GM18909 (cell line): Measurements from ENCODE around the gene ARHGAP26.
"Not testable (repeated sequence)": the region's sequence is repeated elsewhere in the genome, so short reads cannot be mapped to it uniquely, and the experiment has no call there.

Experiments used
- ATAC-seq: cut with Tn5 transposase; IDR thresholded peaks from one replicate; pipeline ENCODE4 v1.9.1; 2021; ENCODE audit warnings: mild to moderate bottlenecking; ENCODE audit not compliant: unreplicated experiment, poor library complexity

Gene ARHGAP26

DNA sequence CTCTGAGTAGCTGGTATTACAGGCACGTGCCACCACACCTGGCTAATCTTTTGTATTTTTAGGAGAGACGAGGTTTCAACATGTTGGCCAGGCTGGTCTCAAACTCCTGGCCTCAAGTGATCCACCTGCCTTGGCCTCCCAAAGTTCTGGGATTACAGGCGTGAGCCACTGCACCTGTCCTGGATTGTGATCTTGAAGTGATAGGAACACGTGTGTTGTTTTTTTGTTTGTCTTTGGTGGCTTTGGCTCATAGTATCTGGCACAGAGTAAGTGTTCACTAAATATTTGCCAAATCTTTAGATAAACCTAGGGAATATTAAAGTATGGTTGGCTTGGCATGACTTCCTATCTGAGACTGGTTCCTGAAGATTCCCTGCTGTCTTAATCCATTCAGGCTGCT lies 172.7 kb downstream of the ARHGAP26 start:
- no peak for ATAC-seq

DNA sequence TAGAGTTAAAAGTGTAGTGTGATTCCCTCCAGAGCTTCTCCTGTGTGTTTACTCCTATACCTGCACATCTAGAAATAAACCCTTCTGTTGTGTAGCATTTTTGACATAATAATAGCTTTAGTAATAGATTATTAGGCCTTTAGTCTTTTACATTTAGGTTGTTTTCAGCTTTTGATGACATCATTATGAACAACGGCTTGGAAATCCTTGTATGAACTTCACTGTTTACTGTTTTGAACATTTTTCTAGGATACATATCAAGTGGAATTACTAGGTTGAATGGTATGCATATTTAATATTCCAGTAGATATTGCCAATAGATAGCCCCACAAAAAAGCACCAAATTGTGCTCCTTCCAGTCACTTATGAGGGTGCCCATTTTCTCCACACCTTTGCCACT lies 174.0 kb downstream of the ARHGAP26 start:
- ATAC-seq = no peak

DNA sequence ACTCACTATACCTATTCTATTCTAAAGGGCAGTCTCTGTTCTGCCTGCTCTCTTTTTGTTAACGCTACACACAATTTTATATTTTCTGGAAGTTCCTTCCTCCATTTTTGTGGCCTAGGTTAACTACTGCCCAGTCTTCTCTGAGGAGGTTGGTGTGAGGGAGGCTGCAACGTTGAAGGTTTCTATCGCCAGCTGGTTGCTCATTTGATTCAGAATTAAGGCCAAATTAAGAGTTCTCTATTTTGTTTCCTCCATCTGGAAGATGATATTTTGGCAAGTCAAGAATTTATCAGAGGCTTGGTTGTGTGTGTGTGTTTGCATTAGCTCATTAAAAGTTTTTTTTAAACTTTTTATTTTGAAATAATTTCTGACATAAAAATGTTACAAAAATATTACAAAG lies 175.1 kb downstream of the ARHGAP26 start:
- ATAC-seq = no peak

DNA sequence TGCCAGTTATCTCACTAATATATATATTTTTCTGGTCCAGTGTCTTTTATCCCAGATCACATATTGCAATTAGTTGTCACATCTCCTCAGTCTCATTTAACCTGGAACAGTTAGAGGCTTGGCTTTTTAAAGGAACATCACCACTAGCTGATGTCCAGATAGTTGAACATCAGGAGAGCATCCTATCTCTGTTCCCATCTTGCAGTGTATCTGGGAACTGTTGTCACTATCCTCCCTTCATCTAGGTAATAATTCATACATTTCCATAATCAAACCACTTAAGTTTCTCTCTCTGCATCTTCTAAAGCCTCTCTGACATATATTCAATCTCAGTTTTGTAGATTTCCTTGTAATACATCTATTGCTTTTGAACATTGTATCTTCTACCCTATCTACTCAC lies 175.7 kb downstream of the ARHGAP26 start:
- ATAC-seq = no peak

DNA sequence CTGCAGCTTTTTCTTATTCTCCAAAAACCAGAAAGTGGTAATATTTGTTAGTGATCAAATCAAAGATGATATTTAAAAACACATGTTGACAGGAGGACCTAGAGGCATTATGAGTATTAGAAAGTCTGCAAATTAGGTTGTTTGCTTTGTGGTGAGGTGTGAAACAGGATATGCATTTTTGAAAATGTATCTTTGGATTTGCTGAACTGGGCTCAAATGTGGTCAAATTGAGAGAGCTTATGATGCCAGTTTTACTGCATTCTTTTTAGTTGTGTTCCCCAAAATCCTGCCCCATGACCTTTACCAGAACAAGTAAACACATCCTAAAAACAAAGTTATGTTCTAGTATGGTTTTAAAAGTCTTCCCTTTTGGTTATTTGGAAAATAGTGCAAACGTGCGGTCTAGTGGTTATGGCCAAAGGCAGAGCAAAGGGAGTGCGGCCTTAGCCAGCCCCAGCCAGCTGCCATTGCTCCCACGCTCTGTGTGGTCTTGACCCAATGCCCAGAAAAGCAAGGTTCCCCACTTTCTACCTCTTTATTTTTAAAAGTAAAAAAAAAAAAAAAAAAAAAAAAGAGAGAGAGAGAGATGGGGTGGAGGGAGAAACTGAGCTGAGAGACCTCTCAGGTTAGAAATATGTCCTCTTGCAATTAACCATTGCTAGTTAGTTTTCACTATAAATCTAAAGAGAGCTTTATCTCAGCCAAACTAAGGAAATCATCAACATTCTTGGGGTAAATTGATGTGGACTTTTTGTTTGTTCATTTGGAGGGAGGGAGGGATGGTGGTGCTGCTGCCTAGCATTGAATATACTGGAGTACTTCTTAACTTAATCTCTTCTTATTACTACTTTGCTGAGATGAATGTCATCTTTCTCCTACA lies 176.6 kb downstream of the ARHGAP26 start:
- no peak for ATAC-seq

DNA sequence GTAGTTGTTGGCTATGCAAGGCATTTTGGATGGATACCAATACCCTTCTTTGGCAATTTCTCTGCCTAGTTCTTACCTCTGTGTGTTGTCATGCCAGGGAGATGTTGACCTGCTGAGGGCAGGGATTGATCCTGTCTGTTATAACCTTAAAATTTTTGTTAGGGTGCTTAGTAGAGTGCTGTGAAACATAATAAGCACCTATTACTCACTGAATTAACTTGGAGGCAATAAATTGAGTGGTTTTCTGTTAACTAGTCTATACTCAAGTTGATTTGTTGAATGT lies 177.2 kb downstream of the ARHGAP26 start:
- no peak for ATAC-seq

DNA sequence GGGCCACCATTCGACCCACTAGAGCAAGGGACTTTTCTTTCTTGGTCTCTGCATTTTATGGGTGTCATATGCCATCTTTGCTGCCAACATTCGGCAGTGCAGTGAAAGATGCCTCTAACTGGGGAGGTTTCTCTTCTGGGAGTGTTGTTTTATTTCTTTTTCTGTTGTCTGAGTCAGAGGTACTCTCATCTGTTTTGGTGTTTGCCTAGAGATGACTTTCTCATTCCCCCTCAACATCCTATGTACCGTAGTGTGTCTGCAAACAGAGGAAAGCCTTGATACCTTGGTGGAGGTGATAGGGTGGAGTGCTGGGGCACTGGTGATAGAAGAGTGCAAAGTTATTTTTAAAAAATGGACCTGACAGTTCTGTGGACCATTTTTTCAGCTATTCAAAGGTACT lies 182.1 kb downstream of the ARHGAP26 start:
- ATAC-seq = no peak

DNA sequence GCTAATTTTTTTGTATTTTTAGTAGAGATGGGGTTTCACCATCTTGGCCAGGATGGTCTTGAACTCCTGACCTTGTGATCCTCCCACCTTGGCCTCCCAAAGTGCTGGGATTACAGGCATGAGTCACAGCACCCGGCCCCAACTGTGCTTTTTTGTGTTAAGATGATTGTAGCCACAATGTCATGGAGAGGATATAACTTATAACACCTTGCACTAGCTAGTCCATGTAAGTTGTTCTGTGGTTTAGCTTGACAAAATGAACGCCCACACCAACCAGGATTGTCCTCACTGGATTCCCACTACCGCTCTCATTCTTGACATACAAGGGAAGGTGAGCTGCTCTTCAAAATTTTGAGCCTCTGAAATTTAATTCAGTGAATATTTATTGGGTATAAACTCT lies 182.7 kb downstream of the ARHGAP26 start:
- ATAC-seq = not testable (repeated sequence)

DNA sequence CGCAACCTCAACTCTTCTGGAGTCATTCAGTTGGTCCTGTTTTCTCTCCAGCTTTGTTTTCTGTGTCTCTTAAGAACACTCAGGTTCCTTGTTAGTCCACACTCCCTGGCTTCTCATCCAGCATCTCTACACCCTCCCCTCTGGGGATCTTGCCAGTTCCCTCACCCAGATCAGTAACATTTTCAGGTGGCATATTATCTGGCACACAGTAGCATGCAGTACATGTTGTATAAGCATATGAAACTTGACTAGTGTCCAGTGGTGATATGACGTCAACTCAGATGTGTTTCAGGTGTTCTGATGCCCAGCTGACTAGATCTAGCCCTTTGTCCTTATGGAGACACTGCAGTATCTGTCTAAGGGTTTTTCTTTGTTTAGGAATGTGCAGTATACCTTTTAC lies 184.3 kb downstream of the ARHGAP26 start:
- ATAC-seq = no peak

DNA sequence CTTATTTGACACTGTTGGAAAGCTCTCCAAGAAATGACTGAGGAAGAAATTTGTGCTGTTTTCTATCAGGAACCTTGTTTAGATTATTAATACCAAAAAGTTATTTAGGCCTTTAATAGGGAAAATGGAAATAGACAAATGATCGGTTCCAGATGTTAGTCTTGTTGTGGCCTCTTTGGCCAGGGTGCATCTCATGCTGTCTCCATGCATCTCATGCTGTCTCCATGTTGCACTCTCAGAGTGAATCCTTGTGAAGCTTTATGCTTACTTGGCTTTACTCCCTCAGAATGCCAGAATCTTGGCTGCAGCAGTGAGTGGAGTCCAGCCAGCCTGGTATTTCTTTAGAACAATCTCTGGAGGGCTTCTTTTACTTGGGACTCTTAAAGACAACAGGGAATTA lies 185.5 kb downstream of the ARHGAP26 start:
- ATAC-seq = no peak

DNA sequence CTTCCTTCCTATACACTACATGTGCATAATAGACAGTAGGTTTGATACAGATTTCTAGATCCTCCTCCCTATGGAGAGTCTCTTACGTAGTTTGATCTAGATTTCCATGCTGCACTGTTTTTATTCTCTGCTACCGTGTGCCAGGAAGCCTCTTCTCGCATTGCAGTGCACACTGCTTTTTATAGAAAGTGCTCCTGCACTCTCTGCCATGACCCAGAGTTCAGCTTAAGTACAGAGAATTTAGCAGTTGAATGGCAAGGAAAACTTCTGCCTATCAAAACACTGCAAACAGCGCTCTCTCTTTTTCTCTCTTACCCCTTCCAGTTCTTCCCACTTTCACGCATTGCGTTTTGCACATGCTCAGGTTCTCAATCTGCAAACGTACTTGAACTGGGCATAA lies 187.4 kb downstream of the ARHGAP26 start:
- ATAC-seq = no peak

DNA sequence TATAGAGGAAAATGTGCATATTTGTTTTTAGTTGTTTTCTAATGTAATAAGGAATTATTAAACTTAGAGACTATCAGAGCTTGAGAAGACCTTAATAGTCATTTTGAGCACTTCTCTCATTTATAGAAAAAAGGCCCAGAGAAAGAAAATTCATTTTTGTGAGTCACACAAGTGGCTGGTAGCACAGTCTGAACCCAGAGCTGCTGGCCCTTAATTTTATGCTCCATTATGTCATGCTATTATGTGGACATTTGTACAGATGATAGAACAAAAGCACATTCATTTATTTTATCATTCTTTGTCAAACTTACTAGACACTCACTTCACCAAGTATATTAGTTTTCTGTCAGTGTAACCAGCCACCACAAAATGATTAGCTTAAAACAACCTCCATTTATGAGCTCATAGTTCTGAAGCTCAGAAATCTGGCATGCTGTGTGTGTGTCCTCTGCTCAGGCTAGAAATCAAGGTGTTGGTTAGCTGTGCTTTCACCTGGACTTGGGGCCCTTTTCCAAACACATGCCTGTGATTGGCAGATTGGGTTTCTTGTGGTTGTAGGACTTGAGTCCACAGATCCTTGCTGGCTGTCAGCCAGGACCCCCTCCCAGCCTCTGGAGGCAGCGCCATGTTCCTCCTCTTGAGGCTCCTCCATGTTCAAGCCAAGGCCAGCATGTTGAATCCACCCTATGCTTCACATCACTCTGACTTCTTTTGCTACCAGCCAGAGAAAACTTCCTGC lies 188.9 kb downstream of the ARHGAP26 start:
- ATAC-seq = no peak

DNA sequence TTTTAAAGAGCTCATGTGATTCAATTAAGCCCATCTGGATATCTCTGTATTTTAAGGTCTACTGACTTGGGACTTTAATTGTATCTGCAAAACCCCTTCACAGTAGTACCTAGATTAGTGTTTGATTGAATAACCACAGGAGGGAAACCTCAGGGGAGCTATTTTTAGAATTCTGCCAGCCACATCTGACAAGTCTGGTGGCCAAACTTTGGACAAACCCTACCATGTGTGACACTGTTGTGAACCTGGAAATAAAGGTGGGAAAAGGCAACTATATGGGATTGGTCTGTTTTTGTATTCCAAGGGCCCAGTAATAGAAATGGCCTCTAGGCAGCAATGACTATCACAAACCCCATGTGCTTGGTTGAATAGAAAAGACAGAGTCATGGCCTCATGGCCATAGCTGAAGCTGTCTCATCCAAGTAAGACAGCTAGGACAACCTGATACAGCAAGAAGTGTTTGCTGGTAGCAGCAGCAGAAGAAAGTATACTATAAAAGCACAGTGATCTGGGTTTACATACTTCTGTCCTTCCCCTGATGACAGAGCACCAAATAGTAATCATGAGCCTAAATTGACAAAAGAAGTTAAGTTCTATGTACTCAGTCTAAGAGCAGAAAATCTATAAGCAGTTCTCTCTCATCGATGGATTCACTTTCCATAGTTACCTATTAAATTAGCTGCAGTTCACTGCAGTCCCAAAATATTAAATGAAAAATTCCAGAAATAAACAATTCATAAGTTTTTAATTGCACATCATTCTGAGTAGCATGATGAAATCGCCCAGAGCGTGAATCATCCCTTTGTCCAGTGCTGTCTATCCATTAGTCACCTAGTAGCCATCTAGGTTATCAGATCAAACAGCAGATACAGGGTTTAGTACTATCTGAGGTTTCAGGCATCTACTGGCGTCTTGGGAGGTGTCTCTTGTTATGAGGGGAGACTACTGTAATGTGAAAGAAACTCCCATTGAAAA lies 189.8 kb downstream of the ARHGAP26 start:
- peak; percentile 68 for ATAC-seq

DNA sequence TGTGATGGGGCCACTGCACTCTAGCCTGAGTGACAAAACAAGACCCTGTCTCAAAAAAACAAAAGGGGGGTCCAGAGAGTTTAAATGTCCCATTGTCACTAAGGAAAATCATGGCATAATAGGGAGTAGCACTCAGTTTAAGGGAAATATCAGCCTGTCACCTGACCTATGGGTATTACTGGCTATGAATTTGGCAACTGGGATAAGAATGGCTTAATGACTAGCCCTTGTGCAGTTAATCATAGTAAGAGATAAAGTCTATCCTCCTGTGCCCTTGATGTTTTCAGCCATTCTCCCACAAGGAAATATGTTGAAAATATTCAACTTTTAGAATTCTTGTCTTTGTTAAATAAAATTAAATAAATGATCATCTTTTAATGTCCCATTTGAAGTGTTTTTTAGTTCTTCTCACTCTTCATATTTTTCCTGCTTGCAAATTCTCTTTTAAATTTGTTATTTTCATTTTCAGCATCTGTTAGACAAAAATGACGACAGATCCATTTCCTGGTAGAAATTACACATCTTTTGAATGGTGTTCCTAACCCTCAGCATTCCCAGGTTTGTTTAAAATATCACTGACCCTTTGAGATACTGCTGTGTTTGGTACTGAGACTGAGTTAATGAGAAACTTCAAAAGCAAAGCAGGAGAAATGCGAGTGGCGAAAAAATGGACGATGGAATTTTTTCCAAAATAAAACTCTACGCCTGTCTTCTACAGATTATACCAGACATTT lies 191.4 kb downstream of the ARHGAP26 start:
- ATAC-seq = no peak

DNA sequence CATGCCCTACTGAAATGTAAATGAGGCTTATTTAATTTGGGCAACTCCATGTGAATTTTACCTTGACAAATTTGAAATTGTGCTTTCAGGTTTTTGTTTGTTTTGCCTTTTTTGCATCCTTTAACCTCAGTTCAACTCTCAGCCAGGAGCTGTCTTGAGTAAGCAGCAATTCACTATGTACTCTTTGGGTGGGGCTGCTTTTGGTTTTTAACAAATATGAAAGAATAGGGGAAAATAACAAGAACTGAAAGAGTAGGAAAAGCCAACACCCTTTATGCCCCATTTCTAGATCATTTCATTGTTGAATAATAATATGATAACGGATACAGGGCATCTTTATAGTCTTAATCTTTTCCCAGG lies 192.0 kb downstream of the ARHGAP26 start:
- no peak for ATAC-seq

DNA sequence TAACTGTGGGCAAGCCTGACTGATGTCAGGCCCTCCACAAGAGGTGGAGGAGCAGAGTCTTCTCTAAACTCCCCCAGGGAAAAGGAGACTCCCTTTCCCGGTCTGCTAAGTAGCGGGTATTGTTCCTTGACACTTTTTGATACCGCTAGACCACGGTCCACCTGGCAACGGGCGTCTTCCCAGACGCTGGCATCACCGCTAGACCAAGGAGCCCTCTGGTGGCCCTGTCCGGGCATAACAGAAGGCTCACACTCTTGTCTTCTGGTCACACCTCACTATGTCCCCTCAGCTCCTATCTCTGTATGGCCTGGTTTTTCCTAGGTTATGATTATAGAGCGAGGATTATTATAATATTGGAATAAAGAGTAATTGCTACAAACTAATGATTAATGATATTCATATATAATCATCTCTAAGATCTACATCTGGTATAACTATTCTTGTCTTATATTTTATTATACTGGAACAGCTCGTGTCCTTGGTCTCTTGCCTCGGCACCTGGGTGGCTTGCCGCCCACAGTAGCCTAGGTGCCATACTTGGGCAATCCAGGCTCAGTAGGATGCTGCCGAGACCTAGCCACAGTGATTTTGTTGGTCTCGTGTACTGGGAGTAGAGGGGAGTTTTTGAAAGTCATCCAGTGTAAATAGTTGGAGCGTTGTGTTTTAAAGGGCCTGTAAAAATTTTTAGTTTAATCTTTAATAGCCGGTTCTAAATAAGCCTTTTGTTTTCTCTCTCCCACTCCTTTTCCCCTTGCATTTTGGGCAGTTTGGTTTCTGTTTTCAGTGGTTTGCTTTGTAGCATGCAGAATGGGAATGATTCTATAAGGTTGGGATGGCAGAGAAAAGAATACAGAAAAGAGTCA lies 195.3 kb downstream of the ARHGAP26 start:
- not testable (repeated sequence) for ATAC-seq

DNA sequence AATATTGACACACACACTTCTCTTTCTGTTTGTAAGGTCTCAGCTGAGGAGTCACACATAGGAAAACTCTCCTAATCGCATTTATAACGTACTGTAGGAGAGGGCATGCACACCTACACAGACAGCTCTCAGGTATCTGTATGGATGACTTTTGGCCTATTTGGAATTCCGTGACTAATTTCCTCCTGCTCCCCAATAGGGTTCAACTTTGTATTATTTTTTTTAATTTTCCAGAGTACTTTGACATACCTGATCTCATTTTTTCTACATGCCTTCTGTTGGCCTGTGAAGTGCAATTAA lies 195.9 kb downstream of the ARHGAP26 start:
- ATAC-seq = no peak

DNA sequence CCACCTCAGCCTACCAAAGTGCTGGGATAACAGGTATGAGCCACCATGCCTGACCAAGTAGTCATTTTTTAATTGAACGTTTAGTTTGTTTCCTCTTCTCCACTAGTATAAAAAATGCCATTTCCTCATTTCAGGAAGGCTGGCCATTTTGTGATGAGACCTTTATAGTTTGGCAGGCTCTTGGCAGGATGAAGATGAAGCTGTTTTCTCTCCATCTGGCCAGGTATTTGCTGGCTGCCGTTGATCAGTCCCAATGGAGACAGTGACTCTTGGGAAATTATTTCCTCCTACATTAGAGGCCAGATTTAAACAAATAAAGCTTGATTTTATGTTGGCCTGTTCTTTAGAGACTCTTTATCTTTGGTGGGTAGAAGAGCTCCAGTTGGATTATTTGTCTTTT lies 199.0 kb downstream of the ARHGAP26 start:
- no peak for ATAC-seq

DNA sequence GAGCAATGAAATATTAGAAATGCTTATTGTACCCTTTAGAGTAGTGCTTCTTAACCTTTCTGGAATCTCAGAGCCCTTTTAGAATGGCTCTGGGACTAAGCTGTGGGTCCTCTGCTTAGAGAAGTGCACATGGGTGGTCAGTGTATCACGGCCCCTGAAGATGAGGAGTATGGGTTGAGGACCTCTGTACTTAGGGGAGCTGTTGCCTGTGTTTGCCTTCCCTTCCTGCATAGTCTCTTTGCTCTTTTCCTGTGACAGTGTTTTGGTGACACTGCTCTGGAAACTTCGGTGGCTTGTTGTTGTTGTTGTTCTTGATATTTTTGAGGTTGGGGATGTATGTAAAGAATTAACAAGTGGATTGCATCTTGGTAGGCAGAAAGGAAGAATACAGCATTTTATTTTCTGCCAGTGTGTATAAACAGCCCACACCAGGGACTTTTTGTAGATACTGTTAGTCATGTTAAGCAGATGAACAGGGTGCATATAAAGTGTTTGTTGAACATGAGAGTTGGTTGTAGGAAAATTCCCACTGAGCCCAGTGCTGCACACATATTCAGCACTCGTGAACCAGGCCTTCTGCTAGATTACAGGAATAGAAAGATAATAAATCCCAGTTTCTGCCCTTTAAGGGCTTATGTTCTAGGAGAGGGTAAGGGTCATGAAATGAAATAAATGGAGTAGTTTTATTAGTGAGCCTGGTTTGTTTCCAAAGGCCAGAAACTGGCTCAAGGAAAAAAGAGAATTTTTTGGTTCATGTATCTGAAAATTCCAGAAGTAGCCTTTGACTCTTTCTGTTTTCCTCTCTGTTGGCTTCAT lies 199.7 kb downstream of the ARHGAP26 start:
- ATAC-seq = no peak
